ENCODE results near the gene IL16.
"Not testable (repeated sequence)": the region's sequence is repeated elsewhere in the genome, so short reads cannot be mapped to it uniquely, and the experiment has no call there.

Gene IL16

GRCh38 chr15:81174792-81175327 is 21.8 kb upstream of the IL16 start:
- DNase-seq = no peak

GRCh38 chr15:81175496-81175895 is 21.2 kb upstream of the IL16 start:
- DNase-seq = no peak

GRCh38 chr15:81176291-81176893 is 20.3 kb upstream of the IL16 start:
- no peak for DNase-seq

GRCh38 chr15:81178365-81178764 is 18.3 kb upstream of the IL16 start:
- DNase-seq = no peak

- no peak for DNase-seq
These were observed 15.5 kb upstream of the IL16 start for GRCh38 chr15:81181220-81181619.

- no peak for DNase-seq
These were observed 14.5 kb upstream of the IL16 start for GRCh38 chr15:81182031-81182755.

GRCh38 chr15:81182756-81183438 is 13.8 kb upstream of the IL16 start:
- DNase-seq = no peak

GRCh38 chr15:81183439-81183775 is 13.3 kb upstream of the IL16 start:
- DNase-seq = no peak

- DNase-seq = no peak
These were observed 12.5 kb upstream of the IL16 start for GRCh38 chr15:81184188-81184587.

- no peak for DNase-seq
These were observed 10.9 kb upstream of the IL16 start for GRCh38 chr15:81185631-81186295.

GRCh38 chr15:81188354-81188753 is 8.3 kb upstream of the IL16 start:
- DNase-seq = no peak

GRCh38 chr15:81189583-81190283 is 6.9 kb upstream of the IL16 start:
- no peak for DNase-seq

- no peak for DNase-seq
These were observed 5.7 kb upstream of the IL16 start for GRCh38 chr15:81190922-81191507.

GRCh38 chr15:81191701-81192100 is 5.0 kb upstream of the IL16 start:
- no peak for DNase-seq

GRCh38 chr15:81194723-81195122 is 2.0 kb upstream of the IL16 start:
- DNase-seq = no peak

GRCh38 chr15:81195339-81195864 is 1.3 kb upstream of the IL16 start:
- DNase-seq = no peak

GRCh38 chr15:81197255-81197630 is 564 bp downstream of the IL16 start:
- DNase-seq = no peak

- no peak for DNase-seq
These were observed 1.1 kb downstream of the IL16 start for GRCh38 chr15:81197688-81198281.

- no peak for DNase-seq
These were observed 2.5 kb downstream of the IL16 start for GRCh38 chr15:81199031-81199779.

- DNase-seq = no peak
These were observed 9.3 kb downstream of the IL16 start for GRCh38 chr15:81206018-81206417.

- not testable (repeated sequence) for DNase-seq
These were observed 11.3 kb downstream of the IL16 start for GRCh38 chr15:81207987-81208386.

Measured in CD4-positive, alpha-beta T cell treated with Interleukin-4 for 4 hours (primary cell).